Thyroid gland (tissue), 4 donors: Measurements from ENCODE around the gene MBNL2.

Experiments used
- CTCF ChIP-seq, 6 experiments: fragments of 200-600 bp in 3 of 6; fragments of 450-650 bp in 3 of 6; sonication (generic) in 3 of 6; IDR thresholded peaks; one replicate each; pipeline ENCODE4 v1.5.1; 2016 to 2019; ENCODE audit warnings: antibody characterized with exemption in 6 of 6, mild to moderate bottlenecking in 2 of 6, inconsistent platforms in 1 of 6, moderate library complexity in 1 of 6
- POLR2A ChIP-seq, 2 donors: fragments of 450-650 bp; IDR thresholded peaks; one replicate each; pipeline ENCODE4 v1.6.1; 2017; ENCODE audit warnings: antibody characterized with exemption in 2 of 2, mild to moderate bottlenecking in 2 of 2, moderate library complexity in 1 of 2

DNA sequence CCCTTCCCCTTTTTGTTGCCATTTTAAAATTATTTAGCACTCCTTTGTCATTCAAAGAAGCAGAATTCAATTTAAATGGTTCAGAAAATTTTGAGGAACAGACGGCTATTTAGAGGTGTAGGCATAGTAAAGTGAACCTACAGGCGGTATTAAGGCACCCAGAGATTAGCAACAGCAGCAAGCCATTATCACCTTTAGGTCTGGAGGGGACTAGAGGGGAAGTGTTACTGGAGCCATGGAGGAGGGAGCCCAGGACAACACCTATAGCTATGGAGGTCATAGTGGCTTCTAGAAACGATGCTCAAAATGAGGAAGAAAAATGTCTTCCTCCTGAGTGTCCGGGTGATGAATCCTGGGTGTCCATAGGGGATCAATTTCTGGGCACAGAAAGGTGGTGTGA lies 25.8 kb upstream of the MBNL2 start:
- no peak for TF ChIP-seq CTCF (IDR thresholded peaks at IDR 0.05)
- no peak for TF ChIP-seq POLR2A (IDR thresholded peaks at IDR 0.05)
